Measurements from ENCODE around the gene SOX4.

SOX4 gene

GRCh38 chr6:21615504-21615903, 22.0 kb downstream of the SOX4 start:
- DNase-seq, result no peak

- DNase-seq, result no peak
Observed at GRCh38 chr6:21616005-21616404, 22.5 kb downstream of the SOX4 start.

GRCh38 chr6:21625642-21626041, 32.1 kb downstream of the SOX4 start:
- no peak for DNase-seq

GRCh38 chr6:21626756-21627155, 33.2 kb downstream of the SOX4 start:
- DNase-seq, result no peak

- DNase-seq, result no peak
Observed at GRCh38 chr6:21628160-21628559, 34.6 kb downstream of the SOX4 start.

- no peak for DNase-seq
Observed at GRCh38 chr6:21633511-21634109, 40.1 kb downstream of the SOX4 start.

GRCh38 chr6:21634582-21634981, 41.0 kb downstream of the SOX4 start:
- no peak for DNase-seq

GRCh38 chr6:21636876-21637275, 43.3 kb downstream of the SOX4 start:
- no peak for DNase-seq

GRCh38 chr6:21639316-21639715, 45.8 kb downstream of the SOX4 start:
- DNase-seq, result no peak

Measured in NCI-H1930 (cell line).